ENCODE measurements around the gene OAT. TPM values are rescaled to one million over a fixed set of nuclear protein-coding genes. Genes with fewer than 3 reads are reported as not detected.

Gene OAT
- total RNA-seq, 4 donors from 2014 or later: 155 to 1,170 (median 625) TPM

GRCh38 chr10:124381011-124381611 is 37.6 kb downstream of the OAT start:
- Histone ChIP-seq H3K4me3 (no peak overlapping the region), H3K9me3 (no peaks in the 10 kb centered on the region), H3K27ac (no peak overlapping the region), H3K27me3 (no peaks in the 10 kb centered on the region), H3K4me1 (no peaks in the 10 kb centered on the region), H3K36me3 (no peaks in the 10 kb centered on the region)
- no peak for DNase-seq
- no peak for TF ChIP-seq CTCF (IDR thresholded peaks at IDR 0.05)
- TF ChIP-seq POLR2A (IDR thresholded peaks at IDR 0.05): no peak

GRCh38 chr10:124380256-124380995 is 38.3 kb downstream of the OAT start:
- no peaks in the 10 kb centered on the region for H3K27me3 ChIP-seq
- no peaks in the 10 kb centered on the region for H3K4me1 ChIP-seq
- H3K36me3 ChIP-seq: no peaks in the 10 kb centered on the region
- H3K27ac ChIP-seq: no peak overlapping the region
- TF ChIP-seq CTCF (IDR thresholded peaks at IDR 0.05) (no peak), POLR2A (IDR thresholded peaks at IDR 0.05) (no peak)
- H3K4me3 ChIP-seq: no peak overlapping the region
- no peak for DNase-seq
- H3K9me3 ChIP-seq: no peaks in the 10 kb centered on the region

DNA sequence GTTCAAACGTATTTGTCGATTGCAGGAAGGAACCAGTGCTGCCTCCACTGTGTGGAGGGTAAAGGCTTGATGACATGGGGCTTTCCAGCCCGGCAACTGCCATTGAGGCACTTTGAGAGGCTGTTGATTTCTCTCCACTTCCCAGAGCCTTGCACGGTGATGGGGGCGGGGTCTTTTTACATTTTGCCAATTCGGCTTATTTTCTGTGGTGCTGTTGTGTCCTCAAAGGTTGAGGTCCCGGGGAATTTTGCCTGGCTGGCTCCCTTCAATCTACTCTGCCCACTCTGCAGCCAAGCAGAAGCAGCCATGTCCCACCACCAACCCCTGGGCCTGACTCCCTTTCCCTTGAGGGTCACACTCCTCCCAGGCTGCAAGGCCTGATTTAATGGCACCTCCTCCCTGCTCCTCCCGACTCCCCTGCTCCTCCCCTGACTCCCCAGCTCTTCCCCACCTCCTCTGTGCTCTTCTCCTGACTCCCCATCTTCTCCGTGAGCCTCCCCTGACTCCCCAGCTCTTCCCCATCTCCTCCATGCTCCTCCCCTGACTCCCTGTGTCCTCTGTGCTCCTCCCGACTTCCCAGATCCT is 39.0 kb downstream of the OAT start:
- Histone ChIP-seq H3K27me3 (no peaks in the 10 kb centered on the region), H3K4me1 (no peaks in the 10 kb centered on the region), H3K27ac (no peak overlapping the region), H3K36me3 (no peaks in the 10 kb centered on the region), H3K4me3 (no peak overlapping the region), H3K9me3 (no peaks in the 10 kb centered on the region)
- DNase-seq: no peak
- TF ChIP-seq POLR2A (IDR thresholded peaks at IDR 0.05): no peak
- no peak for TF ChIP-seq CTCF (IDR thresholded peaks at IDR 0.05)

- Histone ChIP-seq H3K27ac (no peak overlapping the region), H3K27me3 (no peaks in the 10 kb centered on the region), H3K4me1 (no peaks in the 10 kb centered on the region), H3K4me3 (no peak overlapping the region), H3K9me3 (no peaks in the 10 kb centered on the region), H3K36me3 (no peaks in the 10 kb centered on the region)
- TF ChIP-seq POLR2A (IDR thresholded peaks at IDR 0.05) (no peak), CTCF (IDR thresholded peaks at IDR 0.05) (no peak)
- DNase-seq: no peak
These were observed 39.7 kb downstream of the OAT start for GRCh38 chr10:124378881-124379471.

DNA sequence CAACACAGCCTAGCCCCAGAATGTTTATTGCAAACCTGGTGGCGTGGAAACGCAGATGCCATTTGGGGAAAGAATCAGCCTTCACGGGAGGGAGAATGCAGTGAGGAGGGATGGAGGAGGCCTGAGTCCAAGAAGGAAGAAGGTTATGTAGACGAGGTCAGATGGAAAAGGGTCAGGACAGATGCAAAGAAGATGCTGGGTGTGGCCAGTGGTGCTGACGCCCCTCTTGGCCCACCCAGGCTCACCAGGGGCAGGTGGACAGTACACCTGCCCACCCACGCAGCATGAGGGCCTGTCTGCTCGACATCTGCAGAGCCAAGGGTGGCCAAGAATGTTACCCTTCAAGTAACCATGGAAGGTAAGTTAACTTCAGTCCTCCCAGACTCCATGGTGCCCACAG is 40.5 kb downstream of the OAT start:
- Histone ChIP-seq H3K27me3 (no peaks in the 10 kb centered on the region), H3K36me3 (no peaks in the 10 kb centered on the region), H3K4me1 (no peaks in the 10 kb centered on the region), H3K4me3 (no peak overlapping the region), H3K9me3 (no peaks in the 10 kb centered on the region), H3K27ac (no peak overlapping the region)
- TF ChIP-seq POLR2A (IDR thresholded peaks at IDR 0.05) (no peak), CTCF (IDR thresholded peaks at IDR 0.05) (no peak)
- DNase-seq: no peak

All from Peyer's patch (tissue), 4 donors.